GM06990 (cell line): ENCODE results near the gene TNFRSF21.

Experiments
- DNase-seq: peaks from one replicate; pipeline ENCODE4 v3.0.0-alpha.2; 2011; ENCODE audit not compliant: insufficient read length; ENCODE audit errors: extremely low read depth
- H3K27me3 ChIP-seq: replicated peaks from 2 replicates; pipeline ENCODE4 v1.6.0; 2011; ENCODE audit warnings: low read length; ENCODE audit not compliant: control insufficient read depth, insufficient read depth
- H3K36me3 ChIP-seq: 2 replicates; pipeline ENCODE4 v1.5.1; 2011; ENCODE audit warnings: low read length; ENCODE audit not compliant: control insufficient read depth, insufficient read depth
- H3K4me3 ChIP-seq: replicated peaks from 2 replicates; pipeline ENCODE4 v1.5.1; 2011; ENCODE audit warnings: low read depth, mild to moderate bottlenecking, control low read depth, low read length
- CTCF ChIP-seq: IDR thresholded peaks from 2 replicates; pipeline ENCODE4 v1.5.1; 2011; ENCODE audit warnings: low read length, control low read depth, mild to moderate bottlenecking, inconsistent platforms; ENCODE audit not compliant: insufficient read depth, poor library complexity, severe bottlenecking

Gene TNFRSF21

GRCh38 chr6:47300417-47300816 is 9.3 kb downstream of the TNFRSF21 start:
- no peak for DNase-seq
- Histone ChIP-seq H3K36me3 (no peaks in the 10 kb centered on the region), H3K27me3 (no peaks in the 10 kb centered on the region), H3K4me3 (no peak overlapping the region)
- no peak for TF ChIP-seq CTCF

DNA sequence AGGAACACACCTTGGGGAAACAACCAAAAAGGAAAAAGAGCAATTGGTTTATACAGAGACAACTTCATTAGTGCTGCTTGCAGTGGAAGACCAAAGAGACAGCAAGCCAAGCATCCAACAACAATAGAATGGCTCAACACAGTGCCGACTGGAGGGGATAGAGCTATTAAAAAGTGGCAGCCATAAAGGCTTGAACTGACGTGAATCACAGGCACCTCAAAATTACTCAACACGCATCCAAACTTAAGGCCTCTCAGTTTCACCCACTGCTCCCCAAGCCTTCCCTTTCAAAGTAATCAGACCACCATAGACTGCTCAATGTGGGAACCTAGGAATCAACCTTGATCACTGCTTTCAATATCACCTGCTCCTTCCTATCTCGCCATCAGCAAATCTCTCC is 9.7 kb downstream of the TNFRSF21 start:
- TF ChIP-seq CTCF: no peak
- no peak overlapping the region for H3K4me3 ChIP-seq
- DNase-seq: no peak
- H3K36me3 ChIP-seq: no peaks in the 10 kb centered on the region
- no peaks in the 10 kb centered on the region for H3K27me3 ChIP-seq

GRCh38 chr6:47298475-47298874 is 11.2 kb downstream of the TNFRSF21 start:
- Histone ChIP-seq H3K36me3 (no peaks in the 10 kb centered on the region), H3K27me3 (no peaks in the 10 kb centered on the region), H3K4me3 (no peak overlapping the region)
- DNase-seq: no peak
- no peak for TF ChIP-seq CTCF

GRCh38 chr6:47294990-47295389 is 14.7 kb downstream of the TNFRSF21 start:
- H3K4me3 ChIP-seq: no peak overlapping the region
- no peak for TF ChIP-seq CTCF
- no peaks in the 10 kb centered on the region for H3K27me3 ChIP-seq
- no peaks in the 10 kb centered on the region for H3K36me3 ChIP-seq
- DNase-seq: no peak

- no peak for TF ChIP-seq CTCF
- no peak overlapping the region for H3K4me3 ChIP-seq
- H3K27me3 ChIP-seq: no peaks in the 10 kb centered on the region
- no peaks in the 10 kb centered on the region for H3K36me3 ChIP-seq
- DNase-seq: no peak
Measured at GRCh38 chr6:47292944-47293343, 16.8 kb downstream of the TNFRSF21 start.

DNA sequence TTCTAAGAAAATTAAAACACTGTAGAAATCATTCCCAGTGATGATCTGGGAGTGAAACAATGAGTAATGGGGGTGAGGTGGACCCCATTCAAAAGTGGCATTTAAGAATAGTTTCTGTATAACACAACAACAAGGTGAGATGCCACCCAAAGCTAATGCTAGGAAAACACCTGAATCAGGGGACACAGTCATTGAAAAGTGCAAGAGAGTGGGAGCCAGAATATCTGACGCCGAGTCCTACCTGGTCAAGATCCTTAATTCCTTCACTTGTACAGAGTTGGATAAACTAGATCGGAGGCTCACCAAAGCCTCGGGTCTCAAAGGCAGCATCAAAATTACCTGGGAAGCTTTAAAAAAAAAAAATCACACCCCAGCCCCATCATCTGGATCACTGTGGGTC is 17.7 kb downstream of the TNFRSF21 start:
- Histone ChIP-seq H3K36me3 (no peaks in the 10 kb centered on the region), H3K4me3 (no peak overlapping the region), H3K27me3 (no peaks in the 10 kb centered on the region)
- no peak for DNase-seq
- TF ChIP-seq CTCF: no peak
